IPS-15b (cell line): ENCODE results near the gene ITSN1.
A peak's percentile ranks its signal among the peaks of the same experiment; 100 is the strongest.
"Not testable (repeated sequence)": the region's sequence is repeated elsewhere in the genome, so short reads cannot be mapped to it uniquely, and the experiment has no call there.

Experiments
- H3K27me3 ChIP-seq: one replicate; pipeline ENCODE4 v1.6.1; 2013; ENCODE audit warnings: low read length; ENCODE audit not compliant: control insufficient read depth, insufficient read depth
- H3K36me3 ChIP-seq: one replicate; pipeline ENCODE4 v1.6.1; 2013; ENCODE audit warnings: low read length; ENCODE audit not compliant: control insufficient read depth, insufficient read depth
- H3K4me1 ChIP-seq: one replicate; pipeline ENCODE4 v1.6.1; 2013; ENCODE audit warnings: mild to moderate bottlenecking, low read length; ENCODE audit not compliant: control insufficient read depth, insufficient read depth
- H3K4me3 ChIP-seq: one replicate; pipeline ENCODE4 v1.5.1; 2013; ENCODE audit warnings: low read depth, low read length
- H3K9ac ChIP-seq: one replicate; pipeline ENCODE4 v1.6.1; 2013; ENCODE audit warnings: low read depth, mild to moderate bottlenecking, low read length
- H3K9me3 ChIP-seq: one replicate; pipeline ENCODE4 v1.6.1; 2013; ENCODE audit warnings: mild to moderate bottlenecking, low read length; ENCODE audit not compliant: control insufficient read depth, insufficient read depth

ITSN1 gene

GRCh38 chr21:33642027-33642895 is at the start of gene ITSN1:
ITSN1 (plus strand) TSS chr21:33642501; CDS start chr21:33718829, 76,328 bp downstream.
- Histone ChIP-seq H3K9me3 (no peaks in the 10 kb centered on the region), H3K9ac (peak within 1 kb of the TSS; percentile 97), H3K36me3 (no peaks in the 10 kb centered on the region), H3K27me3 (no peaks in the 10 kb centered on the region), H3K4me1 (peaks cover 11% of the 10 kb centered on the region), H3K4me3 (peak within 1 kb of the TSS; percentile 98)

GRCh38 chr21:33598051-33598450 is 44.2 kb upstream of the ITSN1 start:
- Histone ChIP-seq H3K4me3 (no peak overlapping the region), H3K9ac (no peak overlapping the region), H3K9me3 (no peaks in the 10 kb centered on the region), H3K36me3 (peaks cover 3% of the 10 kb centered on the region), H3K4me1 (no peaks in the 10 kb centered on the region), H3K27me3 (no peaks in the 10 kb centered on the region)

GRCh38 chr21:33608559-33608958 is 33.7 kb upstream of the ITSN1 start:
- no peaks in the 10 kb centered on the region for H3K4me1 ChIP-seq
- peaks cover 4% of the 10 kb centered on the region for H3K36me3 ChIP-seq
- H3K9ac ChIP-seq, result no peak overlapping the region
- no peaks in the 10 kb centered on the region for H3K9me3 ChIP-seq
- no peak overlapping the region for H3K4me3 ChIP-seq
- H3K27me3 ChIP-seq, result no peaks in the 10 kb centered on the region

GRCh38 chr21:33611006-33611744 is 31.1 kb upstream of the ITSN1 start:
- H3K27me3 ChIP-seq, result no peaks in the 10 kb centered on the region
- no peaks in the 10 kb centered on the region for H3K9me3 ChIP-seq
- no peak overlapping the region for H3K9ac ChIP-seq
- H3K36me3 ChIP-seq, result peaks cover 4% of the 10 kb centered on the region
- no peak overlapping the region for H3K4me3 ChIP-seq
- H3K4me1 ChIP-seq, result no peaks in the 10 kb centered on the region

- H3K9ac ChIP-seq, H3K4me1 ChIP-seq, H3K9me3 ChIP-seq, H3K27me3 ChIP-seq, H3K36me3 ChIP-seq, H3K4me3 ChIP-seq: not testable (repeated sequence)
Measured at GRCh38 chr21:33617565-33617964, 24.7 kb upstream of the ITSN1 start.

- H3K9me3 ChIP-seq, result no peaks in the 10 kb centered on the region
- H3K27me3 ChIP-seq, result no peaks in the 10 kb centered on the region
- peaks cover 6% of the 10 kb centered on the region for H3K4me1 ChIP-seq
- H3K4me3 ChIP-seq, result no peak overlapping the region
- H3K36me3 ChIP-seq, result no peaks in the 10 kb centered on the region
- H3K9ac ChIP-seq, result no peak overlapping the region
Measured at GRCh38 chr21:33618407-33618806, 23.9 kb upstream of the ITSN1 start.

GRCh38 chr21:33619726-33620125 is 22.6 kb upstream of the ITSN1 start:
- Histone ChIP-seq H3K4me3 (no peak overlapping the region), H3K27me3 (no peaks in the 10 kb centered on the region), H3K36me3 (no peaks in the 10 kb centered on the region), H3K4me1 (peaks cover 6% of the 10 kb centered on the region), H3K9me3 (no peaks in the 10 kb centered on the region), H3K9ac (no peak overlapping the region)

GRCh38 chr21:33622253-33622652 is 20.0 kb upstream of the ITSN1 start:
- H3K4me1 ChIP-seq, result peaks cover 6% of the 10 kb centered on the region
- H3K4me3 ChIP-seq, result no peak overlapping the region
- H3K36me3 ChIP-seq, result no peaks in the 10 kb centered on the region
- H3K27me3 ChIP-seq, result no peaks in the 10 kb centered on the region
- no peak overlapping the region for H3K9ac ChIP-seq
- H3K9me3 ChIP-seq, result no peaks in the 10 kb centered on the region

- not testable (repeated sequence) for H3K36me3 ChIP-seq, H3K4me3 ChIP-seq, H3K9ac ChIP-seq, H3K4me1 ChIP-seq, H3K27me3 ChIP-seq, H3K9me3 ChIP-seq
Measured at GRCh38 chr21:33626151-33626550, 16.1 kb upstream of the ITSN1 start.

- H3K4me1 ChIP-seq, result no peaks in the 10 kb centered on the region
- H3K9me3 ChIP-seq, result no peaks in the 10 kb centered on the region
- H3K27me3 ChIP-seq, result no peaks in the 10 kb centered on the region
- H3K36me3 ChIP-seq, result peaks cover 3% of the 10 kb centered on the region
- no peak overlapping the region for H3K9ac ChIP-seq
- no peak overlapping the region for H3K4me3 ChIP-seq
Measured at GRCh38 chr21:33634254-33634653, 8.0 kb upstream of the ITSN1 start.

- Histone ChIP-seq H3K9ac (peak overlapping the region; percentile 97), H3K4me1 (peaks cover 9% of the 10 kb centered on the region), H3K9me3 (no peaks in the 10 kb centered on the region), H3K4me3 (peak overlapping the region; percentile 98), H3K27me3 (no peaks in the 10 kb centered on the region), H3K36me3 (no peaks in the 10 kb centered on the region)
Measured at GRCh38 chr21:33640697-33641351, 1.5 kb upstream of the ITSN1 start.
